Measurements from ENCODE around the gene PRSS2.
"Not testable (repeated sequence)": the region's sequence is repeated elsewhere in the genome, so short reads cannot be mapped to it uniquely, and the experiment has no call there.

Gene PRSS2

GRCh38 chr7:142760071-142760642 is 10.6 kb upstream of the PRSS2 start:
- no peak for DNase-seq

- DNase-seq: not testable (repeated sequence)
These were observed 9.2 kb upstream of the PRSS2 start for GRCh38 chr7:142761606-142762005.

- no peak for DNase-seq
These were observed 8.7 kb upstream of the PRSS2 start for GRCh38 chr7:142762104-142762503.

- DNase-seq: no peak
These were observed 3.3 kb upstream of the PRSS2 start for GRCh38 chr7:142767451-142767850.

- no peak for DNase-seq
These were observed 2.9 kb upstream of the PRSS2 start for GRCh38 chr7:142767861-142768260.

- not testable (repeated sequence) for DNase-seq
These were observed 1.9 kb upstream of the PRSS2 start for GRCh38 chr7:142768885-142769284.

GRCh38 chr7:142771353-142771723 is 568 bp downstream of the PRSS2 start:
- DNase-seq: peak; percentile 93

- no peak for DNase-seq
These were observed 1.3 kb downstream of the PRSS2 start for GRCh38 chr7:142772051-142772450.

- DNase-seq: no peak
These were observed 1.9 kb downstream of the PRSS2 start for GRCh38 chr7:142772673-142773072.

GRCh38 chr7:142773230-142773629 is 2.5 kb downstream of the PRSS2 start:
- DNase-seq: no peak

GRCh38 chr7:142773937-142774744 is 3.4 kb downstream of the PRSS2 start:
- DNase-seq: no peak

- no peak for DNase-seq
These were observed 4.1 kb downstream of the PRSS2 start for GRCh38 chr7:142774826-142775225.

GRCh38 chr7:142775351-142776115 is 4.8 kb downstream of the PRSS2 start:
- not testable (repeated sequence) for DNase-seq

GRCh38 chr7:142776206-142776844 is 5.6 kb downstream of the PRSS2 start:
- DNase-seq: no peak

GRCh38 chr7:142776845-142777225 is 6.1 kb downstream of the PRSS2 start:
- not testable (repeated sequence) for DNase-seq

- DNase-seq: no peak
These were observed 6.5 kb downstream of the PRSS2 start for GRCh38 chr7:142777318-142777717.

- peak; percentile 93 for DNase-seq
These were observed 12.4 kb downstream of the PRSS2 start for GRCh38 chr7:142782922-142783900.

- no peak for DNase-seq
These were observed 13.3 kb downstream of the PRSS2 start for GRCh38 chr7:142784096-142784495.

GRCh38 chr7:142784716-142785115 is 13.9 kb downstream of the PRSS2 start:
- no peak for DNase-seq

- no peak for DNase-seq
These were observed 15.1 kb downstream of the PRSS2 start for GRCh38 chr7:142785841-142786250.

GRCh38 chr7:142787034-142787768 is 16.4 kb downstream of the PRSS2 start:
- DNase-seq: no peak
